Hair follicular keratinocyte (primary cell): ENCODE results near the gene CARS2. TPM values are rescaled to one million over a fixed set of nuclear protein-coding genes. Genes with fewer than 3 reads are reported as not detected.

Experiments used
- total RNA-seq: library from RNA; depleted of rRNA; stranded (reverse); fragments of >200 nt; gene quantifications from 2 replicates; pipeline ENCODE4 v1.2.3, GENCODE V29; 2015

CARS2 gene, protein sequence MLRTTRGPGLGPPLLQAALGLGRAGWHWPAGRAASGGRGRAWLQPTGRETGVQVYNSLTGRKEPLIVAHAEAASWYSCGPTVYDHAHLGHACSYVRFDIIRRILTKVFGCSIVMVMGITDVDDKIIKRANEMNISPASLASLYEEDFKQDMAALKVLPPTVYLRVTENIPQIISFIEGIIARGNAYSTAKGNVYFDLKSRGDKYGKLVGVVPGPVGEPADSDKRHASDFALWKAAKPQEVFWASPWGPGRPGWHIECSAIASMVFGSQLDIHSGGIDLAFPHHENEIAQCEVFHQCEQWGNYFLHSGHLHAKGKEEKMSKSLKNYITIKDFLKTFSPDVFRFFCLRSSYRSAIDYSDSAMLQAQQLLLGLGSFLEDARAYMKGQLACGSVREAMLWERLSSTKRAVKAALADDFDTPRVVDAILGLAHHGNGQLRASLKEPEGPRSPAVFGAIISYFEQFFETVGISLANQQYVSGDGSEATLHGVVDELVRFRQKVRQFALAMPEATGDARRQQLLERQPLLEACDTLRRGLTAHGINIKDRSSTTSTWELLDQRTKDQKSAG
- total RNA-seq, result 45.4 and 67.7 TPM in 2 replicates

DNA sequence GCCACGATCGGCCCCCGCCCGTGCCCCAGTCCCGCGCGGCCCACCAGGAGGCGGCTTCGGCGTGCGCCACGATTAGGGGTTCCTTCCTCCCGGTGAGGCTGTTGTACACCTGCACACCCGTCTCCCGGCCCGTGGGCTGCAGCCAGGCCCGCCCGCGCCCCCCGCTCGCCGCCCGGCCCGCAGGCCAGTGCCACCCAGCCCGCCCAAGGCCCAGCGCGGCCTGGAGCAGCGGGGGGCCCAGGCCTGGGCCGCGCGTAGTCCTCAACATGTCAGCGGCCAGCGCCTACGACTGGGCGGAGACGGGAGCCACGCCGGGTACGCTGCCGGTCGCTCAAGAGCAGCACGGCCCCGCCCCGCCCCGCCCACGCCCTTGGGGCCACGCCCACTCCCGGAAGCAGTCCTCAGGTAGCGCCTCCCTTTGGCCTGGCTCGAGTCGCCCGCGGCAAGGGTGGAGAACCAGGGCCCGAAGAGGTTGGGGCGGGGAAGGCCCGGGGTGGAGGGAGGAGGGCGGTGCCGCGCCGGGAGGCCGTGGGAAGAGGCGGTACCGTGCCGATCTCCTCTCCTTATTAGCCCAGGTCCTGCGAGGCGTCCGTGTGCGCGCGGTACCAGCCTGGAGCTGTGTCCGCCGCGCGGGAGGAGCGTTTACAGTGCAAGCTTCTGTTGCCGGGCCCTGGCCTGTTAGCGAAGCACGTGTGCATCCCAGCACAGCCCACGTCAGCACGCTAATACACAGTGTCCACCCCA is at the start of gene CARS2:
CARS2 (minus strand) TSS at position 291 of the 744 bp plus-strand sequence; CDS start at position 268, 23 bp downstream.

DNA sequence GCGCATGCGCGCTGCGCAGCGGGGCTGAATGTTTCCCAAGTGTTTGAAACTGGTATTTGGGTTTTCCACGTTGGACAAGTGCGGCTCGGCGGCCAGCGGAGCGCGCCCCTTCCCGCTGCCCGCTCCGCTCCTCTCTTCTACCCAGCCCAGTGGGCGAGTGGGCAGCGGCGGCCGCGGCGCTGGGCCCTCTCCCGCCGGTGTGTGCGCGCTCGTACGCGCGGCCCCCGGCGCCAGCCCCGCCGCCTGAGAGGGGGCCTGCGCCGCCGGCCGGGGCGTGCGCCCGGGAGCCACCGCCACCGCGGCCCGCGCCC is 7.7 kb upstream of the CARS2 start, which contains the start of gene ING1:
ING1 (plus strand) TSS at position 59 of the 311 bp plus-strand sequence. CDS start 450 bp downstream, outside the sequence.

DNA sequence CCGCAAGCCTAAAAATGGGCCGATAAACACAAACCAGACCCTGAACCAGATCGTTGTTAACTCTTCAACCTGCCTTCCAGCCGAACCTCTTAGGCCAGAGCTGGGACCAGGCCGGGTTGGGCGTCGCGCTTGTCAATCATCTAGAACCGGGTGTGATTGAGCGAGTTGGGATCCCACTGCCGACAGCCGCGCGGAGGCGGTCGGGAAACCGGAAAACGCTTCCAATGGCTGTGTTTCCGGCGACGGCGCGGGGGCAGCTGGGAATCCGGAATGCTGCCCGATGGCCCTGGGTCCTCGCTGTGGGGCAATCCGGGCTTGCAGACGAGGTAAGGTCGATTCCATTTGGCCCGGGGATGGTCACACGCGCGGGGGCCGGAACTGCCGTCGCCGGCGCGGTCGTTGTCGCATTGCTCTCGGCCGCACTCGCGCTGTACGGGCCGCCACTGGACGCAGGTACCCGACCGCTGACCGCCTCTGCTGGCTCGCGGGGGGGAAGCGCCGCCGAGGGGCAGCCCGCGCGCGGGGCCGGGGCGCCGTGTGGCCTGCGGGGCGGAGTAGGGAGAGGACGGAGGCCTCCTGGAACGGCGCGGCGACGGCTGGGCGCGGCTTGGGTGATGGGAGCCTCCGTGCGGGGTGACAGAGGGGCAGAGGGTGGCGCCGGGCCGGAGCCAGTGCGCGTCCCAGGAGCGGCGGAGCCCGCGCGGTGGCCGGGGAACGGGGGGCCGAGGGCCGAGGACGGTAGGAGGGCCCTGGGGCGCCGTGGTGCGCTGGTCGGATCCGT is 90.4 kb downstream of the CARS2 start, which contains the start of gene NAXD:
NAXD (plus strand) TSS at position 224 of the 781 bp plus-strand sequence; CDS start at position 281, 57 bp downstream.

Other genes with a start within 250 kb of the CARS2 start
- 4.0 and 7.6 TPM in 2 replicates for gene RAB20, start 144.4 kb downstream of the CARS2 start, total RNA-seq
- 13.0 and 14.2 TPM in 2 replicates for gene NAXD, start 90.6 kb downstream of the CARS2 start, total RNA-seq
- gene ING1, start 7.6 kb upstream of the CARS2 start, total RNA-seq, result 4.7 and 8.2 TPM in 2 replicates
- gene ANKRD10, start 209.0 kb upstream of the CARS2 start, total RNA-seq, result 15.3 and 23.9 TPM in 2 replicates